Left cardiac atrium (tissue), 4 donors: ENCODE data around the gene HES7. TPM values are rescaled to one million over a fixed set of nuclear protein-coding genes. Genes with fewer than 3 reads are reported as not detected.
"Not testable (repeated sequence)": the region's sequence is repeated elsewhere in the genome, so short reads cannot be mapped to it uniquely, and the experiment has no call there.

Experiments
- ATAC-seq, 2 donors: fragments of 200-7000 bp; cut with Tn5 transposase; one replicate each; pipeline ENCODE4 v1.9.1; 2020; ENCODE audit warnings: mild to moderate bottlenecking in 2 of 2, moderate library complexity in 2 of 2
- DNase-seq: peaks from one replicate; pipeline ENCODE4 v3.0.0-alpha.2; 2020
- intact Hi-C, 2 donors: fragments of 100-400 bp; cut with DNase I; formaldehyde crosslinking; loops; one replicate each; pipeline versions ENCODE4 v1.14.1 to v1.15.1; 2022 to 2023
- total RNA-seq, 2 donors: library from RNA; stranded (reverse); fragmentation: NEBNext Ultra II Directional; extraction: Animal tissue kit (Norgen Biotek cat#: 25700); gene quantifications; one replicate each; pipeline ENCODE4 v1.2.1, GENCODE V29; 2021
- donor health status: DM: no; HTN: yes; CAD: no.
- donor health status: DM: no; HTN: yes; CAD: no; lungs with severe emphysema.
- donor health status: DM: yes; HTN: yes; CAD: no.
- donor health status: Dilated cardiomyopathy.

Gene HES7
- total RNA-seq, 2 donors from 2014 or later, result 0.38 to 0.47 TPM

DNA sequence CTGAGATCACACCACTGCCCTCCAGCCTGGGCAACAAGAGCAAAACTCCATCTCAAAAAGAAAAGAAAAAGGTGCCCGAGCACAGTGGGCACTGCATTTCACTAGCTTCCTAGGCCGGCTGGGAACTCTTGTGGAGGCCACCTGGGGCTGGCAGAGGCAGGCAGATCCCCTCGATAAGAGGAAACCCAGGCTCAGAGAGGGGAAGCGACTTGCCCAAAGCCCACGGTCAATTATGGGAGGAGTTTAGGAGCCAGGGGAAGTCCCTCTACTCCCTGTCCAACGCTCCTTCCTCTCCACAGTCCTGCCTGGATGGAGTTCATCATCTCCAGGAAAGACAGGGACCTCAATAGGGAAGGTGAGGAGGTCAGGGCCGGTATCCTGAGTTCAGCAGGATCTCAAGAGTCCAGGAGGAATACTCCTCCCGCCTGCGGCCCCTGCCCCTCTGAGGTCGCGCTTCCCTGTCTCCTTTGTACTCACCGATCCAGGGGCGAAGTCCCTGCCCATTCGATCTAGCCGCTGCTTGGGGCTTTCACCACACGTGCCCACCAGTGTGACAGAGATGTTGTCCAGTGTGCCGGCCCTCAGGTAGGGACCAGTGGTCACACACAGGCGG is 6.4 kb downstream of the HES7 start:
- no peak for DNase-seq
- intact Hi-C loops, result no loop called here
- no peak for ATAC-seq

- no peak for DNase-seq
- intact Hi-C loops, result no loop called here
- no peak for ATAC-seq
Measured at GRCh38 chr17:8116776-8117175, 7.1 kb downstream of the HES7 start.

DNA sequence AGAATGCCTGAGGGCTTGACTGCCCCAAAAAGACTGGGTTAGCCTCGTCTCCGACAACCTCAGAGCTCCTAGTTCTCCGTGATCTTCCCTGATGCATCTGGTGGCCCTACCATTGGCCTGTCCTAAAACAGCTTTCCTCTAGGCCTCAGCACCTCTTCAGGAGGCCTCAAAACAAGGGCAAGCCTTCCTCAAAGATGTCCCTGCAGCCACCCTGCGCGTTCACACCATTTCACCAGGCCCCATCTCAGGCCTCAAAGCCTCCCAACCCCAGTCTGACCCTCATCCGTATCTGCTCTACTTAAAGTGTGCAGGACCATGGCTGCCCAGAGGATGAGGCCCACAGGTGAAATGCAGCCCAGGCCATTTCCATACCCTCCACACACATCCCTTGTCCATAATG is 13.0 kb downstream of the HES7 start:
- no peak for ATAC-seq
- intact Hi-C loops, result loop anchor here in 1 of 2 donors (5.0 kb wide), 1 partner anchor 34 kb away; no protein-coding TSS in a partner anchor
- no peak for DNase-seq

DNA sequence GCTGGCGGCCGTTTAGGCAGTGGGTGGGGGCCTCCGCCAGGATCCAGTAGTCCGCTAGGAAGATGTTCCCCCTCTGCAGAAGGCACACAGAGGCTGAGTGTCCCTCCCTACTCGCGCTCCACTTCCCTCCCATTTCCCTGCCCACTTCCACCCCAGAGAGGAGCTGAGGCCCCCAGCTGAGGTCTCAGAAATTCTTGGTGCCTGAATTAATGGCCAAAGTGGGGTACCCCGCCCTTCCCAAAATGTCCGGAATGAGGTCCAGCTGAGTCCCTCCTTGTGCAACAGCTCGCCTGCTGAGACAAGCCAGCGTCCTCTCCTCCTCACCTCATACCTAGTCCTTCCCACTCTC is 13.5 kb downstream of the HES7 start:
- intact Hi-C loops, result loop anchor here in 1 of 2 donors (5.0 kb wide), 1 partner anchor 33 kb away; no protein-coding TSS in a partner anchor

GRCh38 chr17:8109661-8110455 is 14.0 kb downstream of the HES7 start:
- DNase-seq (peak; percentile 61), ATAC-seq (peak; percentile 75 to 82)
- intact Hi-C loops, result loop anchor here in 1 of 2 donors (5.0 kb wide), 1 partner anchor 33 kb away; no protein-coding TSS in a partner anchor

More for the DNA sequence above, 13.5 kb downstream of the HES7 start:
- no peak for ATAC-seq
- no peak for DNase-seq

- DNase-seq, result no peak
- intact Hi-C loops, result no loop called here
- ATAC-seq, result no peak
Measured at GRCh38 chr17:8108972-8109660, 14.8 kb downstream of the HES7 start.

- intact Hi-C loops, ATAC-seq: not testable (repeated sequence)
Measured at GRCh38 chr17:8106980-8107379, 16.9 kb downstream of the HES7 start.

DNA sequence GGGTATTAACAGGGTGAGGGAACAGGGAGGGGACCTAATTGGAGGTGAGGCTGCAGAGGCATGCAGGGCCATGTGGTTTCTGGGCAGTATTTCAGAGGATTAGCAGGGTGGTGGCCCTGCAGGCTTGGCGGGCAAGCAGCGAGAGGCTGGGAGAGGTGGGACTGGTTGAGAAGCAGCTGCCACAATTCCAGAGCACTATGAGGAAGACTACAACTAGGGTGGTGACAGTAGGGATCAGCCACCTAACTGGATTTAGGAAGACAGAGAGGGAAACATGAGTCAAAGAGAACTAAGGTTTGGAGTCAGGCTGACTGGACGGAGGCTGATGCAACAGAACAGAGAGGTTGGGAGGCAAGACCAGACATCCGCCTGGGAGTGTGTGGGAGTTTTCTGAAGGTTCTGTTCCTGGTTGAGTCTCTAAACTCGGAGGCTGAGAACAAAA is 17.9 kb downstream of the HES7 start:
- intact Hi-C loops, result no loop called here

More at GRCh38 chr17:8106980-8107379, 16.9 kb downstream of the HES7 start:
- not testable (repeated sequence) for DNase-seq

GRCh38 chr17:8104911-8105310 is 19.0 kb downstream of the HES7 start:
- intact Hi-C loops, result no loop called here
- DNase-seq (no peak), ATAC-seq (no peak)

More for the DNA sequence above, 17.9 kb downstream of the HES7 start:
- ATAC-seq (no peak), DNase-seq (no peak)

GRCh38 chr17:8103549-8103948 is 20.4 kb downstream of the HES7 start:
- ATAC-seq, result peak in 1 of 2 donors; percentile 23
- no peak for DNase-seq
- intact Hi-C loops, result no loop called here

- ATAC-seq, result no peak
- DNase-seq, result no peak
- intact Hi-C loops, result no loop called here
Measured at GRCh38 chr17:8101721-8102120, 22.2 kb downstream of the HES7 start.

DNA sequence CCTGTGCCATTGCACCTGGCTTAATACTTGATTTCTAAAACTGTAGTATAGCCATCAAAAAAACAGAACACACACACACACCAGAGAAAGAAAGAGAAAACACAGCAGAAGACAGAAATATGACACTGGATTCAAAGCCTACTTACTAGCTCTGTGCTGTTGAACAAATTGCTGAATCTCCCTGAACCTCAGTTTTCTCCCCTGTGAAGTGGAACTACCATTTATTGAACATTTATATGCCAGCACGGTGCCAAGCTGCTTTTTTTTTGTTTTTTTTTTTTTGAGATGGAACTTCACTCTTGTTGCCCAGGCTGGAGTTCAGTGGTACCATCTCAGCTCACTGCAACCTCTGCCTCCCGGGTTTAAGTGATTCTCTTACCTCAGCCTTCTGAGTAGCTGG is 23.1 kb downstream of the HES7 start:
- DNase-seq (no peak), ATAC-seq (no peak)
- intact Hi-C loops, result no loop called here

DNA sequence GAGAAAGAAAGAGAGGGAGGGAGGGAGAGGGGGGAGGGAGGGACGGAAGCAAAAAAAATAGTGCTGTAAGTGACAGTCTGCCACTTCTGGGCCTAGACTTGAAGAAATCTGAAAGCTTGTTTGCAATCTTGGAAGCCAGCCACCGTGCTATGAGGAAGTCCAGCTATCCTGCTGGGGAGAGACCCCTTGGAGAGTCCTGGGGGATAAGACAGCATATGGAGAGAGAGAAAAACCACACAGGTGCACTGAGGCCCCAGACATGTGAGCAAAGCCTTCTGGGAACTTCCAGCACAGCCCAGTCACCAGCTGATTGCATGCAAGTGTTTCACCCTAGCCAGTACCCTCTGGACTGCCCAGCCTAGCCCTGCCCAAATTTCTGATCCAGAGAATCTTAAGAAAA is 23.8 kb downstream of the HES7 start:
- intact Hi-C loops, result no loop called here
- no peak for DNase-seq
- no peak for ATAC-seq

DNA sequence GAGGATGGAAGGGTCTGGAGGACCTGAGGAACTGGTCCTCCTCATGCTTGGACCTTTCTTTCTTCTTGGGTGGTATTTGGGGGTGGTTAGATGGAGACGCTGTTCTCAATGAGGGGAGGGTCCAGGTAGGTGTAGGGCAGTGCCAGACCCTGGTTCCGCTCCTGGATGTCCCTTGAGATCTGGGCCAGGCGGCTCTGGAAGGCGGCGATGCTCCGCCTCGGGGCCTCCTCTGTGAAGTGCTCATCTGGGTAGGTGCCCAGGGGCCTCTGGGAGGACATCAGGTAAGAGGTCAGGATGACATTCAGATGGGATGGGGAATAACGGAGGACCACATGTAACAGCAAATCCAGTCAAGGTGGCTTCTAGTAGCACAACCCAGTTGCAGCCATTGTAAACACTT is 27.4 kb downstream of the HES7 start:
- ATAC-seq, result no peak
- no peak for DNase-seq
- intact Hi-C loops, result no loop called here

DNA sequence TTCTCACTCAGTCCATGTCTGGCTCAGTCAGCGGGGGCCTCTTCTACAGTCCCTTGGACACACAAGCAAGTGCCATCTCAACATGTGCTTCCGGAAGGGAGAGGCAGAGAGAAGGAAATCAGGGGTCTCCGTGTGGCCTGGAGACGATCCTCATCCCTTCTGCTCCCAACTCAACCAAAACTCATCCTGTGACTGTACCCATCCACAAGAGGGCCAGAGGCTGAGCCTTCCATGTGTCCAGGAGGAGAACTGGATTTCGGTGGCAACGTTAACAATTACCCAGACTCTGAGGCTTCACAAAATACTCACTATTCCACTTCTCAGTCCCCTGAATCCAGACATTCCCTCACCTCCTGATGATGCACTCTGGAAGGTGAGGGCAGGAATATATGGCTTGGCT is 28.5 kb downstream of the HES7 start:
- intact Hi-C loops, result no loop called here
- no peak for ATAC-seq

DNA sequence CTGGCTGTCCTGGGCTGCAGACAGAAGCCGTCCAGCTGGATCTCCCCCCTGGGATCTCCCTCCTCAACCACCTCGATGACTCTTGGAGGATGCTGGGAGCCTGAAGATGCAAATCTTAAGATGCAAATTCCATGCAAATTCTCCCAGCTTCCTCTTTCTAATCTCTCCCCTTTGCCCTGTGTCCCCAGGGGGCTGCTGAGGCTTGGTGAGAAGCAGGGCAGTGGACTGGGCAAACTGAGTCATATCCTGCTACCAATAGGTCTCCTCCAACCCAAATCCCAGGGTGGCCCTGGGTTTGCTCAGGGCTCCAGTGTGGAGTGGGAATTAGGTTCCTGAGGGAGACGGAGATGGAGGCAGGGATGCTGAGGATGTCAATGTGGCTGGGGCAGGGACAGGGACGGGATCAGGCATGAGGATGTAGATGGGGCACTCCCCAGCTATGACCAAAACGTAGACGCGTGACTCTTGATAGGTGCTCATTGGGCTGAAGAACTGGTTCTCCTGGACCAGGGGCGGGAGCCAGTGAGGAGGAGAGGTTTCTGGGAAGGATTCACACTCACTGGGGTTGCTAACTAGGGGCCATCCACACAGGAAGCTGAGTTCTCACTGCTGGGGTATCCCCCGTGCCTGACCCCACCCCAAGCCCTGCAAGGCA is 32.7 kb downstream of the HES7 start:
- intact Hi-C loops, result no loop called here
- ATAC-seq, result no peak
- no peak for DNase-seq

More for the DNA sequence above, 28.5 kb downstream of the HES7 start:
- no peak for DNase-seq

GRCh38 chr17:8089728-8090127 is 34.2 kb downstream of the HES7 start:
- no peak for DNase-seq
- intact Hi-C loops, result loop anchor here in 1 of 2 donors (10.0 kb wide), 1 partner anchor 215 kb away; no protein-coding TSS in a partner anchor
- ATAC-seq, result no peak

DNA sequence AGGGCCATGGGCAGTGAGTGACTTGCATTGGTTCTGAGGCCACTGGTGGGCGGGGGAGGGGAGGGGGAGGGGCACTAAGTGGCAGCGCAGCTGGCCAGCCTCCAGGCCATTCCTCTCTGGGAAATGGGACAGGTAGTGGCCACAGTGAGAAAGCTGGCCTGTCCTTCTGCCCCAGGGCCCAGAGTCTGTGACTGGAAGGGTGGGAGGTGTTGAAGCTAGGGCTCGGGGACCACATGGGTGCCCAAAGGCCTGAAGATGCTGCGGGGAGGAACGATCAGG is 36.0 kb downstream of the HES7 start:
- intact Hi-C loops, result loop anchor here in 1 of 2 donors (10.0 kb wide), 1 partner anchor 217 kb away; no protein-coding TSS in a partner anchor
- ATAC-seq (no peak), DNase-seq (no peak)
